HEK293T (cell line): ENCODE results near the gene DIDO1.
"Not testable (repeated sequence)": the region's sequence is repeated elsewhere in the genome, so short reads cannot be mapped to it uniquely, and the experiment has no call there.

Experiments
- CTCF ChIA-PET: fragments of 350-600 bp; formaldehyde crosslinking; extraction: SDS; loops from one replicate; lab custom pipeline; 2021; ENCODE audit warnings: antibody characterized with exemption, inconsistent platforms; lab: Yijun Ruan, JAX
- POLR2A ChIA-PET: fragments of 350-600 bp; formaldehyde crosslinking; extraction: SDS; loops from one replicate; lab custom pipeline; 2020; ENCODE audit warnings: antibody characterized with exemption, inconsistent platforms; lab: Yijun Ruan, JAX
- DNase-seq: peaks from one replicate; pipeline ENCODE4 v3.0.0; 2012; ENCODE audit warnings: mixed read lengths; ENCODE audit errors: extremely low spot score
- ARNT ChIP-seq: fragments of 450-650 bp; IDR thresholded peaks from 2 replicates; pipeline ENCODE4 v1.6.1; 2017; ENCODE audit warnings: mild to moderate bottlenecking
- BHLHE40 ChIP-seq: fragments of 450-650 bp; IDR thresholded peaks from 2 replicates; pipeline ENCODE4 v1.6.1; 2016; ENCODE audit warnings: mild to moderate bottlenecking, moderate library complexity, borderline replicate concordance
- CTBP1 ChIP-seq: fragments of 450-650 bp; IDR thresholded peaks from 2 replicates; pipeline ENCODE4 v1.6.1; 2016; ENCODE audit warnings: borderline replicate concordance
- ELF4 ChIP-seq: fragments of 450-650 bp; IDR thresholded peaks from 2 replicates; pipeline ENCODE4 v1.6.1; 2017; ENCODE audit warnings: antibody characterized with exemption
- FOXA1 ChIP-seq: fragments of 450-650 bp; IDR thresholded peaks from 2 replicates; pipeline ENCODE4 v1.6.1; 2016; ENCODE audit warnings: mild to moderate bottlenecking
- FOXK2 ChIP-seq: fragments of 450-650 bp; IDR thresholded peaks from 2 replicates; pipeline ENCODE4 v1.6.1; 2016; ENCODE audit warnings: mild to moderate bottlenecking
- FOXM1 ChIP-seq: fragments of 450-650 bp; IDR thresholded peaks from 2 replicates; pipeline ENCODE4 v1.6.1; 2017; ENCODE audit warnings: mild to moderate bottlenecking, borderline replicate concordance
- HDGF ChIP-seq: fragments of 450-650 bp; IDR thresholded peaks from 2 replicates; pipeline ENCODE4 v1.6.1; 2017; ENCODE audit warnings: antibody characterized with exemption, borderline replicate concordance
- L3MBTL2 ChIP-seq: fragments of 450-650 bp; conservative IDR thresholded peaks from 2 replicates; pipeline ENCODE4 v1.6.1; 2016; ENCODE audit warnings: mild to moderate bottlenecking
- LEF1 ChIP-seq: fragments of 450-650 bp; IDR thresholded peaks from 2 replicates; pipeline ENCODE4 v1.6.1; 2017; ENCODE audit warnings: mild to moderate bottlenecking, borderline replicate concordance
- NFRKB ChIP-seq: fragments of 450-650 bp; IDR thresholded peaks from 2 replicates; pipeline ENCODE4 v1.6.1; 2016; ENCODE audit warnings: mild to moderate bottlenecking, moderate library complexity
- PKNOX1 ChIP-seq: fragments of 450-650 bp; IDR thresholded peaks from 2 replicates; pipeline ENCODE4 v1.6.1; 2016
- SP1 ChIP-seq: fragments of 450-650 bp; IDR thresholded peaks from 2 replicates; pipeline ENCODE4 v1.6.1; 2017
- SUZ12 ChIP-seq: fragments of 450-650 bp; IDR thresholded peaks from 2 replicates; pipeline ENCODE4 v1.6.1; 2016; ENCODE audit warnings: mild to moderate bottlenecking
- TARDBP ChIP-seq: fragments of 450-650 bp; IDR thresholded peaks from 2 replicates; pipeline ENCODE4 v1.6.1; 2016
- ZNF384 ChIP-seq: fragments of 450-650 bp; IDR thresholded peaks from 2 replicates; pipeline ENCODE4 v1.6.1; 2016

Gene DIDO1

GRCh38 chr20:62849431-62849830 is 76.9 kb downstream of the DIDO1 start:
- ChIA-PET POLR2A (interaction anchor here (1.0 to 2.1 kb wide), 2 partner anchors 10 to 53 kb away, joined by 4 to 5 read pairs; partner anchors contain the start of gene MRGBP), CTCF (interaction anchor here (0.6 to 0.8 kb wide), 2 partner anchors 9 to 49 kb away, joined by 5 to 6 read pairs; no protein-coding TSS in a partner anchor)
- TF ChIP-seq FOXA1: no peak
- no peak for TF ChIP-seq CTBP1
- TF ChIP-seq ELF4: no peak
- TF ChIP-seq L3MBTL2: no peak
- TF ChIP-seq FOXM1: no peak
- no peak for TF ChIP-seq FOXK2
- TF ChIP-seq TARDBP: no peak
- no peak for TF ChIP-seq PKNOX1
- no peak for TF ChIP-seq ARNT
- TF ChIP-seq LEF1: no peak
- no peak for TF ChIP-seq ZNF384
- no peak for TF ChIP-seq SUZ12
- TF ChIP-seq SP1: no peak
- no peak for TF ChIP-seq HDGF
- no peak for TF ChIP-seq NFRKB
- no peak for TF ChIP-seq BHLHE40
- no peak for DNase-seq

- DNase-seq: not testable (repeated sequence)
- POLR2A ChIA-PET: interaction anchor here (0.6 to 2.1 kb wide), 3 partner anchors 11 to 53 kb away, joined by 4 to 5 read pairs (median 4); partner anchors contain the start of gene MRGBP
- CTCF ChIA-PET: interaction anchor here (0.6 to 0.8 kb wide), 2 partner anchors 8 to 49 kb away, joined by 5 to 6 read pairs; no protein-coding TSS in a partner anchor
Observed at GRCh38 chr20:62848917-62849316, 77.4 kb downstream of the DIDO1 start.

- POLR2A ChIA-PET: interaction anchor here (0.6 to 1.2 kb wide), 3 partner anchors 13 to 34 kb away, joined by 3 to 4 read pairs (median 3); no protein-coding TSS in a partner anchor
- TF ChIP-seq TARDBP (no peak), BHLHE40 (no peak), ARNT (no peak), SP1 (no peak), FOXM1 (no peak), HDGF (no peak), NFRKB (no peak), CTBP1 (no peak), PKNOX1 (no peak), FOXK2 (no peak), SUZ12 (no peak)
- CTCF ChIA-PET: interaction anchor here (0.6 to 2.0 kb wide), 2 partner anchors 10 to 23 kb away, joined by 3 to 14 read pairs; no protein-coding TSS in a partner anchor
- DNase-seq: no peak
Observed at GRCh38 chr20:62846166-62846890, 80.0 kb downstream of the DIDO1 start.

- CTCF ChIA-PET: interaction anchor here (0.6 kb wide), 1 partner anchor 37 kb away, joined by 3 read pairs; no protein-coding TSS in a partner anchor
- POLR2A ChIA-PET: interaction anchor here (0.7 to 0.8 kb wide), 2 partner anchors 14 to 21 kb away, joined by 3 read pairs; no protein-coding TSS in a partner anchor
- no peak for DNase-seq
- TF ChIP-seq TARDBP: no peak
- TF ChIP-seq BHLHE40: no peak
- TF ChIP-seq PKNOX1: peak; percentile 69
Observed at GRCh38 chr20:62845416-62846160, 80.7 kb downstream of the DIDO1 start.

GRCh38 chr20:62844182-62844581 is 82.1 kb downstream of the DIDO1 start:
- POLR2A ChIA-PET: no interaction called here
- DNase-seq: no peak
- TF ChIP-seq PKNOX1: no peak
- TF ChIP-seq ARNT: no peak
- TF ChIP-seq FOXM1: no peak
- TF ChIP-seq NFRKB: no peak
- TF ChIP-seq ZNF384: no peak
- no peak for TF ChIP-seq CTBP1
- no peak for TF ChIP-seq ELF4
- TF ChIP-seq FOXA1: no peak
- TF ChIP-seq BHLHE40: no peak
- TF ChIP-seq LEF1: no peak
- TF ChIP-seq HDGF: no peak
- CTCF ChIA-PET: no interaction called here
